Right lobe of liver (tissue), 6 donors: ENCODE results near the gene RB1. TPM values are rescaled to one million over a fixed set of nuclear protein-coding genes. Genes with fewer than 3 reads are reported as not detected.
A peak's percentile ranks its signal among the peaks of the same experiment; 100 is the strongest.

Experiments
- ATAC-seq, 4 donors: fragments of 200-7000 bp; cut with Tn5 transposase; one replicate each; pipeline ENCODE4 v1.9.1; 2020; ENCODE audit warnings: mild to moderate bottlenecking in 4 of 4, moderate library complexity in 4 of 4
- DNase-seq, 3 donors: peaks; one replicate each; pipeline ENCODE4 v3.0.0-alpha.2; 2020
- H3K27ac ChIP-seq, 3 donors: fragments of 200-600 bp; one replicate each; pipeline ENCODE4 v1.8.0; 2022
- H3K27me3 ChIP-seq, 2 donors: fragments of 200-600 bp; one replicate each; pipeline ENCODE4 v1.8.0; 2022
- H3K36me3 ChIP-seq, 4 donors: fragments of 200-600 bp; sonication (generic) in 1 of 4; one replicate each; pipeline versions ENCODE4 v1.5.1 to v1.8.0; 2017 to 2022; ENCODE audit warnings: control low read depth in 1 of 4
- H3K4me1 ChIP-seq, 4 donors: fragments of 200-600 bp; sonication (generic) in 1 of 4; one replicate each; pipeline versions ENCODE4 v1.5.1 to v1.8.0; 2017 to 2022; ENCODE audit warnings: control low read depth in 1 of 4
- H3K4me3 ChIP-seq, 3 donors: fragments of 200-600 bp; one replicate each; pipeline ENCODE4 v1.8.0; 2022
- H3K9me3 ChIP-seq, 4 donors: fragments of 200-600 bp; sonication (generic) in 1 of 4; one replicate each; pipeline versions ENCODE4 v1.5.1 to v1.8.0; 2017 to 2022; ENCODE audit warnings: control low read depth in 1 of 4
- POLR2A ChIP-seq: fragments of 450-650 bp; IDR thresholded peaks from one replicate; pipeline ENCODE4 v1.6.1; 2017; ENCODE audit warnings: antibody characterized with exemption, mild to moderate bottlenecking
- WGBS: methylation state at CpG from one replicate; pipeline ENCODE4 v1.1.6; 2018; ENCODE audit warnings: low coverage, low lambda C conversion rate; ENCODE audit not compliant: insufficient coverage; ENCODE audit errors: missing lambda C conversion rate; 5-methylcytosine and 5-hydroxymethylcytosine counted together
- intact Hi-C, 2 donors: fragments of 100-400 bp; cut with DNase I; formaldehyde crosslinking; loops; one replicate each; pipeline versions ENCODE4 v1.11.2 to v1.14.1; 2022
- total RNA-seq, 6 experiments: library from RNA; depleted of rRNA in 2 of 6; stranded (reverse); fragments of >200 nt in 2 of 6; fragmentation: NEBNext Ultra II Directional in 3 of 6; extraction: Animal tissue kit (Norgen Biotek cat#: 25700) in 3 of 6; gene quantifications; one replicate each; pipeline versions ENCODE4 v1.1.0 to v1.2.4, GENCODE V29; 2016 to 2023
- TF ChIP-seq, protein P1 (sequence below), 4 donors: fragments of 200-600 bp in 3 of 4; fragments of 450-650 bp in 1 of 4; IDR thresholded peaks; one replicate each; pipeline versions ENCODE4 v1.5.1 to v1.8.0; 2016 to 2022; ENCODE audit warnings: antibody characterized with exemption in 4 of 4, mild to moderate bottlenecking in 2 of 4
- donor health status: DM: no; HTN: yes; CAD: no.
- donor health status: DM: no; HTN: no; CAD: no.
- donor health status: DM: no; HTN: no; CAD: no.
- donor health status: DM: no; HTN: yes; CAD: no.
- donor health status: DM: no; HTN: yes; CAD: no.

The RB1 gene
- total RNA-seq, 6 experiments from 2014 or later: 6.2 to 19.4 (median 12.3) TPM

DNA sequence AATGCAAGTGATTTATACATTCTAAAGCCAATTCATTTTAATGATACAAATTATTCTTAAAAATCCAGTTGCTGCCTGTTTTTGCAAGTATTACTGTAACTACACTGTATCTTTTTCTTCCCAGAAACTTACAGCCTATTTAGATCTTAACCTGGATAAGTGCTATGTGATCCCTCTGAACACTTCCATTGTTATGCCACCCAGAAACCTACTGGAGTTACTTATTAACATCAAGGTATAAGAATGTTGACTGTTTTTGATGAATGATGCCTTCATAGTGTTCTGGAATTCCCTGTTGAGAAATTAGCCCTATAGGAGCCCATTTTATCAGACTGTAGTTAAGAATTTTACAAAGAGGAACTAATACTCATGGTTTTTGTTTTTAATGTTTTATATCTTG lies 45.5 kb upstream of the RB1 start:
- H3K27ac ChIP-seq: no peak overlapping the region
- H3K4me3 ChIP-seq: no peak overlapping the region
- DNase-seq (no peak), ATAC-seq (peak in 1 of 4 donors; percentile 22)
- no peaks in the 10 kb centered on the region for H3K9me3 ChIP-seq
- no peaks in the 10 kb centered on the region for H3K27me3 ChIP-seq
- TF ChIP-seq, protein P1, sequence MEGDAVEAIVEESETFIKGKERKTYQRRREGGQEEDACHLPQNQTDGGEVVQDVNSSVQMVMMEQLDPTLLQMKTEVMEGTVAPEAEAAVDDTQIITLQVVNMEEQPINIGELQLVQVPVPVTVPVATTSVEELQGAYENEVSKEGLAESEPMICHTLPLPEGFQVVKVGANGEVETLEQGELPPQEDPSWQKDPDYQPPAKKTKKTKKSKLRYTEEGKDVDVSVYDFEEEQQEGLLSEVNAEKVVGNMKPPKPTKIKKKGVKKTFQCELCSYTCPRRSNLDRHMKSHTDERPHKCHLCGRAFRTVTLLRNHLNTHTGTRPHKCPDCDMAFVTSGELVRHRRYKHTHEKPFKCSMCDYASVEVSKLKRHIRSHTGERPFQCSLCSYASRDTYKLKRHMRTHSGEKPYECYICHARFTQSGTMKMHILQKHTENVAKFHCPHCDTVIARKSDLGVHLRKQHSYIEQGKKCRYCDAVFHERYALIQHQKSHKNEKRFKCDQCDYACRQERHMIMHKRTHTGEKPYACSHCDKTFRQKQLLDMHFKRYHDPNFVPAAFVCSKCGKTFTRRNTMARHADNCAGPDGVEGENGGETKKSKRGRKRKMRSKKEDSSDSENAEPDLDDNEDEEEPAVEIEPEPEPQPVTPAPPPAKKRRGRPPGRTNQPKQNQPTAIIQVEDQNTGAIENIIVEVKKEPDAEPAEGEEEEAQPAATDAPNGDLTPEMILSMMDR (IDR thresholded peaks at IDR 0.05): no peak
- TF ChIP-seq POLR2A: no peak
- intact Hi-C loops: no loop called here
- H3K36me3 ChIP-seq: peaks cover 10 to 76% (median 38%) of the 10 kb centered on the region in 4 donors
- peaks cover 0 to 25% (median 6%) of the 10 kb centered on the region in 4 donors for H3K4me1 ChIP-seq

- peaks cover 0 to 21% (median 4%) of the 10 kb centered on the region in 4 donors for H3K4me1 ChIP-seq
- ATAC-seq (no peak), DNase-seq (no peak)
- H3K4me3 ChIP-seq: no peak overlapping the region
- TF ChIP-seq POLR2A: no peak
- TF ChIP-seq, protein P1 (IDR thresholded peaks at IDR 0.05): no peak
- H3K27ac ChIP-seq: no peak overlapping the region
- intact Hi-C loops: no loop called here
- H3K27me3 ChIP-seq: no peaks in the 10 kb centered on the region
- H3K36me3 ChIP-seq: peaks cover 10 to 79% (median 40%) of the 10 kb centered on the region in 4 donors
- WGBS: 95% methylated on average over 3 of the region's 3 CpGs
- no peaks in the 10 kb centered on the region for H3K9me3 ChIP-seq
Measured at GRCh38 chr13:48258430-48258829, 45.1 kb upstream of the RB1 start.

- Histone ChIP-seq H3K36me3 (peaks cover 5 to 64% (median 38%) of the 10 kb centered on the region in 4 donors), H3K4me1 (peaks cover 0 to 3% (median 0%) of the 10 kb centered on the region in 4 donors), H3K27me3 (no peaks in the 10 kb centered on the region), H3K4me3 (no peak overlapping the region), H3K27ac (no peak overlapping the region), H3K9me3 (no peaks in the 10 kb centered on the region)
- no peak for TF ChIP-seq POLR2A
- TF ChIP-seq, protein P1 (IDR thresholded peaks at IDR 0.05): no peak
- ATAC-seq (no peak), DNase-seq (no peak)
- intact Hi-C loops: no loop called here
- 59% methylated on average over 4 of the region's 4 CpGs for WGBS
Measured at GRCh38 chr13:48260970-48261369, 42.6 kb upstream of the RB1 start.

DNA sequence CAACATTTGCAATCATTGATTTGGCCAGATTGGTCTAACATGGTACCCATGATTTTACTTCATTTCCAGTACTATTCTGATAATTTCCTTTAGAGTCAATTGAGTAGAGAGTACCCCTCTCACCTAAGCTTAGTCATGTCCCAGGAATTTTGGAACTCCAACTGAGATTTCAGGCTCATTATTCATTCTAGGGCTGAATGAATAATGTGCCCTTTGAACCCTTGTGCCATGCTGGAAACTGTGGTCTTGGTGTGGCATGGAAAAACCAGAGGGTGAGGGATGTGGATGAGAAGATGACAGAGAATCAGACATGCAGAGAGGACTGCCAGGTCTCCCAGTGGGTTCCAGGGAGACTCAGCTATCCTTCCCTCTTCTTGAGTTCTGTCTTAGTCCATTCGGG lies 40.4 kb upstream of the RB1 start:
- intact Hi-C loops: no loop called here
- Histone ChIP-seq H3K27ac (no peak overlapping the region), H3K4me3 (no peak overlapping the region), H3K27me3 (no peaks in the 10 kb centered on the region), H3K36me3 (peaks cover 5 to 41% (median 22%) of the 10 kb centered on the region in 4 donors), H3K4me1 (no peaks in the 10 kb centered on the region), H3K9me3 (no peaks in the 10 kb centered on the region)
- DNase-seq (no peak), ATAC-seq (peak in 1 of 4 donors; percentile 64)
- WGBS: 56% methylated on average over 1 of the region's 1 CpG
- TF ChIP-seq, protein P1 (IDR thresholded peaks at IDR 0.05): no peak
- TF ChIP-seq POLR2A: no peak

DNA sequence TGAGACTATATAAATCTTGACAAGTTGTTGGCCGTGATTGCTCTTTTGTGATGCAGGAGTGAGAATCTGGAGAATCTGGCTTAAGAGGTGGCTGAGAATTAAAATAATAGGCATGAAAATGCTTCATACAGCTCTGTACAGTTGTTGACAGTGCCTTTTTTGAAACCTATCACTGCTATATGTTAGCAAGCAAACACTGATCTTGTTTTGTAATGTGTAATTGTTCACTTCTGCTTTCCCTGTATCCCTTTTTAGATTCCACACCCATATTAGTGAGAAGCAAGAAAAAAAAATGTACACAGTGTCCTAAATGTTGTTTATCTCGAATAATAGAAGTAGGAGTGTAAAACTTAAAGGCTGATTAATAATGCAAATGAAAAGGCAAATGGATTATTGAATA lies 39.5 kb upstream of the RB1 start:
- 96% methylated on average over 2 of the region's 2 CpGs for WGBS
- DNase-seq (no peak), ATAC-seq (no peak)
- no peaks in the 10 kb centered on the region for H3K9me3 ChIP-seq
- no peaks in the 10 kb centered on the region for H3K27me3 ChIP-seq
- no peak for TF ChIP-seq POLR2A
- TF ChIP-seq, protein P1 (IDR thresholded peaks at IDR 0.05): no peak
- H3K4me3 ChIP-seq: no peak overlapping the region
- intact Hi-C loops: no loop called here
- H3K27ac ChIP-seq: no peak overlapping the region
- no peaks in the 10 kb centered on the region for H3K4me1 ChIP-seq
- H3K36me3 ChIP-seq: peaks cover 0 to 33% (median 18%) of the 10 kb centered on the region in 4 donors
